GM23248 (cell line): Measurements from ENCODE around the gene NT5C. TPM values are rescaled to one million over a fixed set of nuclear protein-coding genes. Genes with fewer than 3 reads are reported as not detected.

Source experiments
- DNase-seq: peaks from one replicate; pipeline ENCODE4 v3.0.0-alpha.2; 2015
- H2AFZ ChIP-seq: fragments of 200-600 bp; sonication (generic); 2 replicates; pipeline ENCODE4 v1.6.1; 2016; ENCODE audit warnings: antibody characterized with exemption
- H3F3A ChIP-seq: fragments of 200-600 bp; sonication (generic); 2 replicates; pipeline ENCODE4 v1.6.1; 2016; ENCODE audit warnings: mild to moderate bottlenecking, antibody characterized with exemption, mixed run types; ENCODE audit not compliant: insufficient read depth
- H3K27ac ChIP-seq: fragments of 200-600 bp; sonication (generic); 2 replicates; pipeline ENCODE4 v1.5.1; 2016; ENCODE audit warnings: mild to moderate bottlenecking
- H3K27me3 ChIP-seq: fragments of 200-600 bp; sonication (generic); replicated peaks from 2 replicates; pipeline ENCODE4 v1.6.1; 2016; ENCODE audit warnings: mild to moderate bottlenecking; ENCODE audit not compliant: insufficient read depth
- H3K36me3 ChIP-seq: fragments of 200-600 bp; sonication (generic); 2 replicates; pipeline ENCODE4 v1.6.1; 2016; ENCODE audit warnings: low read depth, mild to moderate bottlenecking
- H3K4me1 ChIP-seq: fragments of 200-600 bp; sonication (generic); 2 replicates; pipeline ENCODE4 v1.6.1; 2016; ENCODE audit warnings: mild to moderate bottlenecking; ENCODE audit not compliant: insufficient read depth
- H3K4me2 ChIP-seq: fragments of 200-600 bp; sonication (generic); one replicate; pipeline ENCODE4 v1.6.1; 2016; ENCODE audit warnings: mild to moderate bottlenecking; ENCODE audit not compliant: unreplicated experiment
- H3K4me3 ChIP-seq: fragments of 200-600 bp; sonication (generic); 2 replicates; pipeline ENCODE4 v1.5.1; 2016; ENCODE audit warnings: mild to moderate bottlenecking
- H3K79me2 ChIP-seq: fragments of 200-600 bp; sonication (generic); 2 replicates; pipeline ENCODE4 v1.6.1; 2016; ENCODE audit warnings: mild to moderate bottlenecking; ENCODE audit not compliant: insufficient read depth
- H3K9ac ChIP-seq: fragments of 200-600 bp; sonication (generic); 2 replicates; pipeline ENCODE4 v1.6.1; 2016; ENCODE audit warnings: mild to moderate bottlenecking
- H3K9me2 ChIP-seq: fragments of 200-600 bp; sonication (generic); 2 replicates; pipeline ENCODE4 v1.6.1; 2016; ENCODE audit warnings: mixed run types, mild to moderate bottlenecking, moderate library complexity; ENCODE audit not compliant: insufficient read depth
- H3K9me3 ChIP-seq: fragments of 200-600 bp; sonication (generic); one replicate; pipeline ENCODE4 v1.6.1; 2017; ENCODE audit warnings: low read depth
- H4K20me1 ChIP-seq: fragments of 200-600 bp; sonication (generic); 2 replicates; pipeline ENCODE4 v1.6.0; 2016; ENCODE audit not compliant: insufficient read depth
- EZH2 ChIP-seq: fragments of 200-600 bp; sonication (generic); IDR thresholded peaks from 2 replicates; pipeline ENCODE4 v1.6.1; 2018; ENCODE audit warnings: antibody characterized with exemption, mild to moderate bottlenecking; ENCODE audit not compliant: insufficient read depth, poor library complexity, severe bottlenecking
- EZH2phosphoT487 ChIP-seq: fragments of 200-600 bp; sonication (generic); IDR thresholded peaks from 2 replicates; pipeline ENCODE4 v1.6.1; 2018; ENCODE audit warnings: antibody characterized with exemption, moderate library complexity, mild to moderate bottlenecking, low read depth; ENCODE audit not compliant: insufficient read depth
- WGBS, 2 experiments: methylation state at CpG; one replicate each; pipeline ENCODE4 v1.1.6; 2015 to 2017; ENCODE audit warnings: low lambda C conversion rate in 2 of 2, low coverage in 1 of 2; ENCODE audit errors: missing lambda C conversion rate in 2 of 2; 5-methylcytosine and 5-hydroxymethylcytosine counted together
- in situ Hi-C: fragments of 300-500 bp; cut with MboI; formaldehyde crosslinking; loops from 2 replicates; pipeline ENCODE4 v1.15.0; 2020
- polyA plus RNA-seq: library from polyadenylated mRNA; unstranded; fragments of >200 nt; fragmentation: Nextera tagmentation; extraction: Ambion mirVana; gene quantifications from 2 replicates; pipeline ENCODE4 v1.2.1, GENCODE V29; 2016
- total RNA-seq: library from RNA; depleted of rRNA; stranded (reverse); fragments of >200 nt; shearing (Covaris generic); gene quantifications from 2 replicates; pipeline ENCODE4 v1.2.3, GENCODE V29; 2014

Gene NT5C
- total and polyA plus RNA-seq, 2 experiments from 2014 or later = 60.8 to 66.5 TPM

- peak within 1 kb of the TSS; percentile 45 for H3K27ac ChIP-seq
- H3K4me1 ChIP-seq = peaks cover 9% of the 10 kb centered on the region
- H3K36me3 ChIP-seq = no peaks in the 10 kb centered on the region
- H3K79me2 ChIP-seq = no peaks in the 10 kb centered on the region
- H3K4me2 ChIP-seq = peak within 1 kb of the TSS; percentile 78
- peak within 1 kb of the TSS; percentile 88 for H2AFZ ChIP-seq
- peak within 1 kb of the TSS; percentile 76 for H3K4me3 ChIP-seq
- peak within 1 kb of the TSS; percentile 82 for H3K9ac ChIP-seq
- 16 to 22% methylated on average over 28 to 59 of the region's 69 CpGs for WGBS, 2 experiments
- no peaks in the 10 kb centered on the region for H4K20me1 ChIP-seq
- H3K9me2 ChIP-seq = no peaks in the 10 kb centered on the region
- no peaks in the 10 kb centered on the region for H3F3A ChIP-seq
- no peak for TF ChIP-seq EZH2phosphoT487
- TF ChIP-seq EZH2 = no peak
- in situ Hi-C loops = no loop called here
- peak; percentile 74 for DNase-seq
- H3K9me3 ChIP-seq = no peaks in the 10 kb centered on the region
- no peaks in the 10 kb centered on the region for H3K27me3 ChIP-seq
These were observed 43.7 kb downstream of the NT5C start, which contains the start of gene SLC16A5 for GRCh38 chr17:75087558-75088453. SLC16A5 (plus strand) TSS chr17:75087954; CDS start chr17:75093637, 5,683 bp downstream.

GRCh38 chr17:75087182-75087557, 44.4 kb downstream of the NT5C start:
- Histone ChIP-seq H3K4me2 (peak overlapping the region; percentile 78), H3K9ac (peak overlapping the region; percentile 82), H4K20me1 (no peaks in the 10 kb centered on the region), H3F3A (no peaks in the 10 kb centered on the region), H3K9me2 (no peaks in the 10 kb centered on the region), H2AFZ (peak overlapping the region; percentile 88), H3K4me1 (peaks cover 9% of the 10 kb centered on the region), H3K36me3 (no peaks in the 10 kb centered on the region), H3K4me3 (peak overlapping the region; percentile 76), H3K27ac (peak overlapping the region; percentile 45; the same call in 1 of the 2 replicates), H3K79me2 (no peaks in the 10 kb centered on the region), H3K9me3 (no peaks in the 10 kb centered on the region), H3K27me3 (no peaks in the 10 kb centered on the region)
- TF ChIP-seq EZH2phosphoT487 = no peak
- no peak for TF ChIP-seq EZH2
- in situ Hi-C loops = no loop called here
- WGBS, 2 experiments = 74% methylated on average over 12 of the region's 12 CpGs
- no peak for DNase-seq

GRCh38 chr17:75086496-75087181, 44.9 kb downstream of the NT5C start:
- Histone ChIP-seq H4K20me1 (no peaks in the 10 kb centered on the region), H3K27ac (no peak overlapping the region), H3K4me3 (no peak overlapping the region), H3K27me3 (no peaks in the 10 kb centered on the region), H3K79me2 (no peaks in the 10 kb centered on the region), H3K4me2 (no peak overlapping the region), H3K36me3 (no peaks in the 10 kb centered on the region), H2AFZ (no peak overlapping the region), H3K9me3 (no peaks in the 10 kb centered on the region), H3K9ac (no peak overlapping the region), H3K4me1 (peaks cover 9% of the 10 kb centered on the region), H3K9me2 (no peaks in the 10 kb centered on the region), H3F3A (no peaks in the 10 kb centered on the region)
- in situ Hi-C loops = no loop called here
- DNase-seq = no peak
- TF ChIP-seq EZH2 (no peak), EZH2phosphoT487 (no peak)
- WGBS, 2 experiments = 90 to 97% methylated on average over 14 to 15 of the region's 15 CpGs

GRCh38 chr17:75084039-75084660, 47.4 kb downstream of the NT5C start:
- Histone ChIP-seq H3K9me3 (no peaks in the 10 kb centered on the region), H3K36me3 (no peaks in the 10 kb centered on the region), H3K9ac (no peak overlapping the region), H3K27me3 (no peaks in the 10 kb centered on the region), H3K27ac (no peak overlapping the region), H4K20me1 (no peaks in the 10 kb centered on the region), H2AFZ (no peak overlapping the region), H3F3A (peaks cover 6% of the 10 kb centered on the region; the same call in 1 of the 2 replicates), H3K4me1 (peaks cover 19% of the 10 kb centered on the region), H3K79me2 (no peaks in the 10 kb centered on the region), H3K4me2 (no peak overlapping the region), H3K4me3 (no peak overlapping the region), H3K9me2 (no peaks in the 10 kb centered on the region)
- TF ChIP-seq EZH2phosphoT487 (no peak), EZH2 (no peak)
- WGBS, 2 experiments = 76 to 77% methylated on average over 14 of the region's 14 CpGs
- no peak for DNase-seq
- in situ Hi-C loops = no loop called here
